Keratinocyte (primary cell): Measurements from ENCODE around the gene ATP6V1A. TPM values are rescaled to one million over a fixed set of nuclear protein-coding genes. Genes with fewer than 3 reads are reported as not detected.

Experiments used
- DNase-seq: peaks from one replicate; pipeline ENCODE4 v3.0.0-alpha.2; 2011; ENCODE audit warnings: low read depth, missing footprints, low spot score
- FAIRE-seq: peaks from 2 replicates; lab custom pipeline; 2011; peaks lifted over from hg19 to GRCh38; lab: Jason Lieb, UNC
- H2AFZ ChIP-seq: 2 replicates; pipeline ENCODE4 v1.6.0; 2012; ENCODE audit warnings: low read length, control low read depth, inconsistent platforms; ENCODE audit not compliant: control insufficient read depth
- H3K27ac ChIP-seq: 2 replicates; pipeline ENCODE4 v1.5.1; 2011; ENCODE audit warnings: low read length; ENCODE audit not compliant: control insufficient read depth, insufficient read depth
- H3K27me3 ChIP-seq: 3 replicates; pipeline ENCODE4 v1.6.0; 2011; ENCODE audit warnings: low read length; ENCODE audit not compliant: control insufficient read depth, insufficient read depth; ENCODE audit errors: extremely low read depth
- H3K36me3 ChIP-seq, 2 experiments: 2 replicates in 1 of 2; 3 replicates in 1 of 2; pipeline ENCODE4 v1.5.1; 2011; ENCODE audit warnings: low read length in 2 of 2, mild to moderate bottlenecking in 1 of 2; ENCODE audit not compliant: control insufficient read depth in 2 of 2, insufficient read depth in 2 of 2; ENCODE audit errors: extremely low read depth in 1 of 2
- H3K4me1 ChIP-seq: 3 replicates; pipeline ENCODE4 v1.5.1; 2011; ENCODE audit warnings: low read length; ENCODE audit not compliant: control insufficient read depth, insufficient read depth; ENCODE audit errors: extremely low read depth
- H3K4me2 ChIP-seq: 3 replicates; pipeline ENCODE4 v1.6.0; 2011; ENCODE audit warnings: low read depth, low read length; ENCODE audit not compliant: control insufficient read depth, insufficient read depth; ENCODE audit errors: extremely low read depth
- H3K4me3 ChIP-seq, 3 experiments: fragments of 200-600 bp in 1 of 3; sonication (generic) in 1 of 3; 2 replicates in 2 of 3; 3 replicates in 1 of 3; pipeline ENCODE4 v1.5.1; 2011 to 2016; ENCODE audit warnings: low read length in 3 of 3, mild to moderate bottlenecking in 3 of 3, control low read depth in 2 of 3, inconsistent platforms in 1 of 3, low read depth in 1 of 3, mixed read lengths in 1 of 3, mixed run types in 1 of 3, moderate library complexity in 1 of 3; ENCODE audit not compliant: control insufficient read depth in 2 of 3, insufficient read depth in 2 of 3; ENCODE audit errors: extremely low read depth in 1 of 3
- H3K79me2 ChIP-seq: 2 replicates; pipeline ENCODE4 v1.6.0; 2012; ENCODE audit warnings: low read length; ENCODE audit not compliant: control insufficient read depth, insufficient read depth
- H3K9ac ChIP-seq: 3 replicates; pipeline ENCODE4 v1.6.0; 2011; ENCODE audit warnings: low read length; ENCODE audit not compliant: control insufficient read depth, insufficient read depth; ENCODE audit errors: extremely low read depth
- H3K9me1 ChIP-seq: 3 replicates; pipeline ENCODE4 v1.6.0; 2011; ENCODE audit warnings: low read length; ENCODE audit not compliant: control insufficient read depth, insufficient read depth; ENCODE audit errors: extremely low read depth
- H3K9me3 ChIP-seq: 2 replicates; pipeline ENCODE4 v1.5.1; 2012; ENCODE audit warnings: low read depth, low read length; ENCODE audit not compliant: control insufficient read depth
- H4K20me1 ChIP-seq: 3 replicates; pipeline ENCODE4 v1.6.0; 2011; ENCODE audit warnings: low read length; ENCODE audit not compliant: control insufficient read depth, insufficient read depth; ENCODE audit errors: extremely low read depth
- CTCF ChIP-seq, 3 experiments: IDR thresholded peaks in 1 of 3; conservative IDR thresholded peaks in 1 of 3; optimal IDR thresholded peaks in 1 of 3; 2 replicates in 2 of 3; 3 replicates in 1 of 3; pipeline versions ENCODE3 to v1.5.1; 2011; ENCODE audit warnings: low read length in 3 of 3, mild to moderate bottlenecking in 3 of 3, moderate library complexity in 2 of 3, control low read depth in 1 of 3, inconsistent platforms in 1 of 3; ENCODE audit not compliant: insufficient read depth in 2 of 3; ENCODE audit errors: extremely low read depth in 1 of 3
- EZH2 ChIP-seq: IDR thresholded peaks from one replicate; pipeline ENCODE4 v1.6.1; 2012; ENCODE audit warnings: inconsistent platforms, mild to moderate bottlenecking, low read length, moderate library complexity
- dilution Hi-C: fragments of 300-500 bp; cut with MboI; formaldehyde crosslinking; loops from one replicate; pipeline ENCODE4 v1.7.0; 2020; ENCODE audit warnings: low sequenced_read_pairs; ENCODE audit not compliant: extremely low pct_ligation_motif_present
- polyA plus RNA-seq, 5 experiments: library from polyadenylated mRNA; depleted of rRNA in 3 of 5; stranded (reverse) in 3 of 5; stranded (forward) in 1 of 5; unstranded in 1 of 5; fragments of >200 nt; gene quantifications; 1 replicate in 1 of 5; 2 replicates in 3 of 5; 3 replicates in 1 of 5; pipeline versions ENCODE4 v1.2.1 to v1.2.3, GENCODE V29; 2011 to 2012; ENCODE audit warnings: missing spikeins in 2 of 5, low read depth in 1 of 5, low replicate concordance in 1 of 5

ATP6V1A gene
- polyA plus RNA-seq, 1 donor (not counting 4 experiments of a cell fraction or from before 2014, with no cell fraction given) = 35.8 TPM

DNA sequence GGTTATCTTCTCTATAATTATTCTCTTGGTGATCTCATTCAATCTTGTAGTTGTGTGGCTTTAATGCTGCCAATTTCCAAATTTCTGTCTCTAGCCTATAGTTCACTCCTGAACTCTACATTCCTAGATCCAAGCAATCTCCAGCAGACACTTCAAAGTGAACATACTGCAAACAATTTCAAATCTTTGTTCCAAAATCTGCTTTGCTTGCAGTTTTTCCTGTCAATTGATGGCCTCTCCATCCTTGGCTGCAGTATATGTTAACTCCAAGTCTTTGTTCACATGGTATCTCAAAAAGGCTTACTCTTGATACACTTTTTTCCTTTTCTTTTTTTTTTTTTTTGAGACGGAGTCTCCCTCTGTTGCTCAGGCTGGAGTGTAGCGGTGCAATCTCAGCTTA, 18.2 kb upstream of the ATP6V1A start:
- DNase-seq = no peak
- no peak overlapping the region for H3K4me3 ChIP-seq
- no peaks in the 10 kb centered on the region for H3K9me1 ChIP-seq
- no peaks in the 10 kb centered on the region for H3K27me3 ChIP-seq
- H3K9ac ChIP-seq = no peak overlapping the region
- TF ChIP-seq EZH2 (no peak), CTCF (optimal IDR thresholded peaks at IDR 0.05 in 1 of 3, IDR thresholded peaks at IDR 0.05 in 1 of 3, conservative IDR thresholded peaks at IDR 0.05 in 1 of 3; ENCODE audit: extremely low read depth in 1 of 3, insufficient read depth in 2 of 3, low read length in 3 of 3) (no peak)
- FAIRE-seq = no peak
- no peak overlapping the region for H2AFZ ChIP-seq
- H3K27ac ChIP-seq = no peak overlapping the region
- no peaks in the 10 kb centered on the region for H3K9me3 ChIP-seq
- H3K36me3 ChIP-seq = peaks cover 2 to 9% of the 10 kb centered on the region in 2 experiments
- H3K79me2 ChIP-seq = peaks cover 99% of the 10 kb centered on the region
- H3K4me2 ChIP-seq = no peak overlapping the region
- no peaks in the 10 kb centered on the region for H3K4me1 ChIP-seq
- peaks cover 13% of the 10 kb centered on the region for H4K20me1 ChIP-seq
- dilution Hi-C loops = no loop called here

DNA sequence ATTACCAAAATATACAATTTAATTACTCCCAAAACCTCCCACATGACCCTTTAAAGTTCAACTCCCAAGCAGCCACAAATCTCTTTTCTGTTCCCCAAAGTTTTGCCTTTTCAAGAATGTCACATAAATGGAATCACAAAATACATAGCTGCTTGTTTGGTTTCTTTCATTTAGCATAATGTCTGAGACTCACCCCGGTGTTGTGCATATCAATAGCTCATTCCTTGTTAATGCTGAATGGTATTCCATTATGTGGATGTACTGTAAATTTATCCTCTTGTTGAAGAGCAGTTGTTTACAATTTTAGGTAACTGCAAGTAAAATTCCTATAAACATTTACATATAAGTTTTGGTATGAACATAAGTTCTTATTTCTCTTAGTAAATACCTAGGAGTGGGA, 16.3 kb upstream of the ATP6V1A start:
- TF ChIP-seq EZH2 (no peak), CTCF (optimal IDR thresholded peaks at IDR 0.05 in 1 of 3, IDR thresholded peaks at IDR 0.05 in 1 of 3, conservative IDR thresholded peaks at IDR 0.05 in 1 of 3; ENCODE audit: extremely low read depth in 1 of 3, insufficient read depth in 2 of 3, low read length in 3 of 3) (no peak)
- no peak overlapping the region for H3K9ac ChIP-seq
- H3K27me3 ChIP-seq = no peaks in the 10 kb centered on the region
- peaks cover 99% of the 10 kb centered on the region for H3K79me2 ChIP-seq
- dilution Hi-C loops = no loop called here
- no peak overlapping the region for H2AFZ ChIP-seq
- peaks cover 2 to 5% of the 10 kb centered on the region in 2 experiments for H3K36me3 ChIP-seq
- FAIRE-seq (no peak), DNase-seq (no peak)
- H3K4me3 ChIP-seq = no peak overlapping the region
- H3K4me1 ChIP-seq = no peaks in the 10 kb centered on the region
- H3K4me2 ChIP-seq = no peak overlapping the region
- H4K20me1 ChIP-seq = peaks cover 17% of the 10 kb centered on the region
- H3K9me3 ChIP-seq = no peaks in the 10 kb centered on the region
- H3K27ac ChIP-seq = no peak overlapping the region
- no peaks in the 10 kb centered on the region for H3K9me1 ChIP-seq
